ENCODE measurements around the gene MFSD2B.
"Not testable (repeated sequence)": the region's sequence is repeated elsewhere in the genome, so short reads cannot be mapped to it uniquely, and the experiment has no call there.

MFSD2B gene

GRCh38 chr2:24020244-24020643, 10.4 kb downstream of the MFSD2B start:
- no peak for DNase-seq

- no peak for DNase-seq
Observed at GRCh38 chr2:24021122-24021998, 11.5 kb downstream of the MFSD2B start.

- DNase-seq, result no peak
Observed at GRCh38 chr2:24022324-24022974, 12.6 kb downstream of the MFSD2B start.

- no peak for DNase-seq
Observed at GRCh38 chr2:24022975-24023575, 13.2 kb downstream of the MFSD2B start.

GRCh38 chr2:24024018-24024417, 14.1 kb downstream of the MFSD2B start:
- no peak for DNase-seq

- DNase-seq, result no peak
Observed at GRCh38 chr2:24024996-24025663, 15.2 kb downstream of the MFSD2B start.

GRCh38 chr2:24026233-24026632, 16.3 kb downstream of the MFSD2B start:
- DNase-seq, result no peak

- no peak for DNase-seq
Observed at GRCh38 chr2:24038786-24039499, 29.1 kb downstream of the MFSD2B start.

- DNase-seq, result no peak
Observed at GRCh38 chr2:24040511-24040910, 30.6 kb downstream of the MFSD2B start.

- DNase-seq, result not testable (repeated sequence)
Observed at GRCh38 chr2:24043133-24043532, 33.2 kb downstream of the MFSD2B start.

GRCh38 chr2:24045511-24046508, 35.9 kb downstream of the MFSD2B start:
- no peak for DNase-seq

- DNase-seq, result no peak
Observed at GRCh38 chr2:24046599-24046929, 36.7 kb downstream of the MFSD2B start.

- DNase-seq, result peak; percentile 90 to 93
Observed at GRCh38 chr2:24046930-24047702, 37.2 kb downstream of the MFSD2B start, which contains the start of gene WDCP. Gene WDCP, minus strand, starts transcription at chr2:24047391. Its CDS starts 7,897 bp downstream, at chr2:24039494.

GRCh38 chr2:24047703-24048033, 37.8 kb downstream of the MFSD2B start:
- no peak for DNase-seq

- DNase-seq, result no peak
Observed at GRCh38 chr2:24048769-24049484, 39.0 kb downstream of the MFSD2B start.

- DNase-seq, result peak; percentile 23 to 31
Observed at GRCh38 chr2:24049485-24050021, 39.7 kb downstream of the MFSD2B start, which contains the start of gene FKBP1B. Gene FKBP1B, plus strand, starts transcription at chr2:24049741. Its CDS starts 109 bp downstream, at chr2:24049850.

GRCh38 chr2:24050041-24050979, 40.4 kb downstream of the MFSD2B start:
- peak in 1 of 2 donors; percentile 9 for DNase-seq

GRCh38 chr2:24051833-24052232, 41.9 kb downstream of the MFSD2B start:
- DNase-seq, result no peak
